Measurements from ENCODE around the gene HPCAL1.
"Not testable (repeated sequence)": the region's sequence is repeated elsewhere in the genome, so short reads cannot be mapped to it uniquely, and the experiment has no call there.

The HPCAL1 gene

DNA sequence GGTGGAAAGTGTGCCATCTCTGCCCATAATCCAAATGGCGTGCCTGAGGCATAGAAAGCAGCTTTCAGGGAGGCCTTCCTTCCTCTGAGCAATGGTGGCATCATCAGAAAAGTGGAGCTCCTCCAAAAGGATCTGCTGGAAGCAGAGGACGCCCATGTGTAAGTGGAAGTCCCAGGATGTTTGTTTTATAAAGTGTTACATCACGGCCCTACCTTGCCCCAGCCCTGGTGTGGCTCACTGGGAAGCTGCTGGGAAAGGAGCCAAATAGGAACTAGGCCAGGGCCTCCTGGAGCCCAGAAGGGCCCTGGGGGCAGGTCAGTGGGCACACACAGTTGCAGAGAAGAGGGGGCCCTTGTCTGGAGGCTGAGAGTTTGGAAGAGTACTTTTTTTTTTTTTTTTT lies 149.6 kb downstream of the HPCAL1 start:
- DNase-seq (no peak), ATAC-seq (replicated peaks) (no peak)
- Mint-ChIP-seq H3K9me3 (no peaks in the 10 kb centered on the region), H3K27ac (no peak overlapping the region), H3K4me3 (no peak overlapping the region), H3K36me3 (ENCODE audit: insufficient read depth) (peaks cover 24% of the 10 kb centered on the region), H3K27me3 (no peaks in the 10 kb centered on the region), H3K4me1 (ENCODE audit: low read depth in 2 of 2) (peaks cover 6 to 8% of the 10 kb centered on the region in 2 donors)

- no peak for ATAC-seq (replicated peaks)
- Mint-ChIP-seq H3K36me3 (ENCODE audit: insufficient read depth) (peaks cover 17% of the 10 kb centered on the region), H3K27me3 (peaks cover 0 to 1% of the 10 kb centered on the region in 2 donors), H3K27ac (peak overlapping the region in 1 of 2 donors; percentile 46), H3K4me1 (ENCODE audit: low read depth in 2 of 2) (peaks cover 4 to 5% of the 10 kb centered on the region in 2 donors), H3K9me3 (no peaks in the 10 kb centered on the region), H3K4me3 (no peak overlapping the region)
- DNase-seq: no peak
Measured at GRCh38 chr2:10452956-10453904, 150.5 kb downstream of the HPCAL1 start.

DNA sequence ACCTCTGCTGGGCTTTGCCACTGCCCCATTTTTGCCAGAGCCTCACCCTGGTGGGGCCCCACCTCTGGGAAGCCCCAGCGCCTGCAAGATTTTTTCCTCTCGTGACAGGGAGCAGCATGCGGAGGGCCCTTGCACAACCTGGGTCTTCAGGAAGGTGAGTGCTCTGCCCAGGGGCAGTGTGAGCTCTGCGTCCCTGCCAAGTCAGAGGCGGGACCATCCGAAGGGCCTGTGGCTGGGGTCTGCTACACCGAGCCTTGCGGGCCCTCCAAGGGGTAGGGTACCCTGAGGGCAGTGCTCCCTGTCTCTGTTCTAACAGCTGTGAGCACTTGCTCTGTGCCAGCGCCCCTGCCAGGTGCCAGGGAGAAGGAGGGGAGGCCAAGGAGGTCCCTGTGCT lies 151.2 kb downstream of the HPCAL1 start:
- H3K36me3 Mint-ChIP-seq (ENCODE audit: insufficient read depth): peaks cover 10% of the 10 kb centered on the region
- H3K27ac Mint-ChIP-seq: peak overlapping the region in 1 of 2 donors; percentile 46
- H3K9me3 Mint-ChIP-seq: no peaks in the 10 kb centered on the region
- no peak for ATAC-seq (replicated peaks)
- no peak for DNase-seq
- H3K4me3 Mint-ChIP-seq: no peak overlapping the region
- peaks cover 3 to 8% of the 10 kb centered on the region in 2 donors for H3K27me3 Mint-ChIP-seq
- H3K4me1 Mint-ChIP-seq (ENCODE audit: low read depth in 2 of 2): peaks cover 6% of the 10 kb centered on the region in 2 donors

DNA sequence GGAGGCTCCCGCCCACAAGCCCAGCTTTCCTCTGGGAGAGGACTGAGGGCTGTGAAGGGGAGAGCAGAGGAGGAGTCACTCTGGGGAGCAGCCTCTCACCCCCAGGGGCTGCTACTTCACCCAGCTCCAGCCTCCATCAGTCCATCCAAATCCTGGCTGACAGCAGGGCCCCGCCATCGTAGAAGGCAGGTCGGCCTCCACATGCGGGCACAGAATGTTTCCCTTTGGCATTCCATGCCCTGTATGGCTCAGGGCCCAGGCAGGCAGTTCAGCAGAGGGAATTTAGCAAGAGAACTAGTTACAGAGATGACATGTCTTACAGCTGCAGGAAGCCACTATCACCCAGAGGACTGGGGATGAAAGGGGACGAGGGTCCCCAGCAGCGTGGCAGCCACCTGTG lies 151.8 kb downstream of the HPCAL1 start:
- ATAC-seq (replicated peaks) (no peak), DNase-seq (no peak)
- H3K36me3 Mint-ChIP-seq (ENCODE audit: insufficient read depth): peaks cover 6% of the 10 kb centered on the region
- peaks cover 7 to 12% of the 10 kb centered on the region in 2 donors for H3K27me3 Mint-ChIP-seq
- H3K4me3 Mint-ChIP-seq: no peak overlapping the region
- H3K27ac Mint-ChIP-seq: peak overlapping the region in 1 of 2 donors; percentile 46
- H3K4me1 Mint-ChIP-seq (ENCODE audit: low read depth in 2 of 2): peaks cover 4 to 6% of the 10 kb centered on the region in 2 donors
- no peaks in the 10 kb centered on the region for H3K9me3 Mint-ChIP-seq

GRCh38 chr2:10457195-10457594 lies 154.5 kb downstream of the HPCAL1 start:
- not testable (repeated sequence) for H3K4me1 Mint-ChIP-seq (ENCODE audit: low read depth in 2 of 2); ATAC-seq (replicated peaks)
- peaks cover 7 to 28% of the 10 kb centered on the region in 2 donors for H3K27me3 Mint-ChIP-seq

DNA sequence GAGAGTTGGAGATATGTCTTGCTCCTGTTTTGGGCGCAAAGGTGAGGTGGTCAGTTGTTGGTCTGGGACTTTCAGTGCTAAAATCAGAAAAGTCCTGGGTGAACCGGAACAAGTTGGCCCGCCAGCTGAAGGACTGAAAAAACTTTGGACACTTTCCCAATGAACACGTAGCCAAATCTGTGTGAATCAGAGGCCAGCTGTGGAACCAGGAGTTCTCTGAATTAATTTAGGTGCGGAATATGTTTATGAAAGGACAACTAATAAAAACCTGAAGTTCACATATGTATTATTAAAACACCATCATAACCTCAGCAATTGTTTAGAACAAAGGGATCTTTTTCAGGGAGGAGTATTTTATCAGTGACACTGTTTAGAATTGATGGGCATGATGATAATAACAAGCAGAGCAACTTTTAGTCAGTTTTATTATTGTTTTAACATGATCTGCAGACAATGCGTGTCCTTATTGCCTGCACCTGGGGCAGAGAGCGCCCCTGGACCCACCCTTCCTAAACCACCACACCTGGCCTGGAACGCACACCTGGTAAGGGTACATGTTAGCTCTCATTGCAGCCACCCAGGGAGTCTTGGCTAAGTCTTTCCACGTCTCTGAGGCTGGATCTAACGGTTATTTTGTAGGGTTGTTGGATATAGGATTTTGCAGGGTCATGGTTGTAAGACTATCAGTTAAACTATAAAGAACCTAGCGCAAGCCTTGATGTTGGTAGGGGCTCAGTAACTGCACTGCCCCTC lies 155.3 kb downstream of the HPCAL1 start:
- Mint-ChIP-seq H3K9me3 (no peaks in the 10 kb centered on the region), H3K36me3 (ENCODE audit: insufficient read depth) (no peaks in the 10 kb centered on the region), H3K27ac (no peak overlapping the region), H3K27me3 (peaks cover 7 to 32% of the 10 kb centered on the region in 2 donors), H3K4me3 (no peak overlapping the region), H3K4me1 (ENCODE audit: low read depth in 2 of 2) (peaks cover 2 to 4% of the 10 kb centered on the region in 2 donors)
- ATAC-seq (replicated peaks): no peak
- DNase-seq: no peak

More at GRCh38 chr2:10457195-10457594, 154.5 kb downstream of the HPCAL1 start:
- H3K36me3 Mint-ChIP-seq (ENCODE audit: insufficient read depth); H3K4me3 Mint-ChIP-seq; H3K27ac Mint-ChIP-seq; H3K9me3 Mint-ChIP-seq; DNase-seq: not testable (repeated sequence)

DNA sequence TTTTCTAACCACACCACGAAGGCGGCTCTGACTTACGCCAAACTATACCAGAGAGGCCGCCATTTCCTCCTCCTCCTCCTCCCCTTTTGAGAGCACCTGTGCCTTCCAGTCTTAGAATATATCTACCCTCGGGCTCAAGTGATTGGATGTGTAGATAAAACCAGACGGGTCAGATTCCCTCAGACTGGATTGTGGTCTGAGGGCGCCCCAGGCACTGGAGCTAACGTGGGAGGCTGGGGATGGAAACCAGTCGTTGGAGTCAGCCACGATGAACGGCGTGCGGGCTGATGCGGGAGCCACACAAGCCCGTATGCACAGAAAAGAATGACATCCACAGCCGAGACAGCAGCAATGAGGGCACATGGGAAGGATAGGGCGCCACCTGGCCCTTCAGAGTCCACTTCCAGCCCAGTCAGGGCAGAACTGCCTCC lies 157.7 kb downstream of the HPCAL1 start:
- peaks cover 7 to 32% of the 10 kb centered on the region in 2 donors for H3K27me3 Mint-ChIP-seq
- H3K27ac Mint-ChIP-seq: no peak overlapping the region
- no peak for DNase-seq
- H3K4me1 Mint-ChIP-seq (ENCODE audit: low read depth in 2 of 2): peaks cover 2 to 4% of the 10 kb centered on the region in 2 donors
- H3K4me3 Mint-ChIP-seq: no peak overlapping the region
- ATAC-seq (replicated peaks): no peak
- no peaks in the 10 kb centered on the region for H3K36me3 Mint-ChIP-seq (ENCODE audit: insufficient read depth)
- no peaks in the 10 kb centered on the region for H3K9me3 Mint-ChIP-seq

- H3K9me3 Mint-ChIP-seq: no peaks in the 10 kb centered on the region
- DNase-seq: no peak
Measured at GRCh38 chr2:10462178-10463083, 159.7 kb downstream of the HPCAL1 start.

GRCh38 chr2:10465910-10466309 lies 163.2 kb downstream of the HPCAL1 start:
- H3K27me3 Mint-ChIP-seq: peaks cover 0 to 44% of the 10 kb centered on the region in 2 donors
- H3K4me3 Mint-ChIP-seq: no peak overlapping the region
- no peaks in the 10 kb centered on the region for H3K9me3 Mint-ChIP-seq
- H3K27ac Mint-ChIP-seq: no peak overlapping the region
- ATAC-seq (replicated peaks) (no peak), DNase-seq (no peak)
- H3K4me1 Mint-ChIP-seq (ENCODE audit: low read depth in 2 of 2): no peaks in the 10 kb centered on the region
- H3K36me3 Mint-ChIP-seq (ENCODE audit: insufficient read depth): no peaks in the 10 kb centered on the region

More at GRCh38 chr2:10462178-10463083, 159.7 kb downstream of the HPCAL1 start:
- H3K4me3 Mint-ChIP-seq: no peak overlapping the region
- H3K27me3 Mint-ChIP-seq: peaks cover 7 to 43% of the 10 kb centered on the region in 2 donors
- H3K4me1 Mint-ChIP-seq (ENCODE audit: low read depth in 2 of 2): peaks cover 2 to 4% of the 10 kb centered on the region in 2 donors
- no peaks in the 10 kb centered on the region for H3K36me3 Mint-ChIP-seq (ENCODE audit: insufficient read depth)
- no peak overlapping the region for H3K27ac Mint-ChIP-seq
- ATAC-seq (replicated peaks): no peak

- Mint-ChIP-seq H3K9me3 (no peaks in the 10 kb centered on the region), H3K36me3 (ENCODE audit: insufficient read depth) (no peaks in the 10 kb centered on the region), H3K4me3 (no peak overlapping the region), H3K27ac (no peak overlapping the region), H3K4me1 (ENCODE audit: low read depth in 2 of 2) (no peaks in the 10 kb centered on the region), H3K27me3 (peaks cover 0 to 39% of the 10 kb centered on the region in 2 donors)
- no peak for ATAC-seq (replicated peaks)
- DNase-seq: no peak
Measured at GRCh38 chr2:10466801-10467200, 164.1 kb downstream of the HPCAL1 start.

- ATAC-seq (replicated peaks): no peak
- DNase-seq: no peak
- H3K4me1 Mint-ChIP-seq (ENCODE audit: low read depth in 2 of 2): no peaks in the 10 kb centered on the region
- H3K27ac Mint-ChIP-seq: no peak overlapping the region
- no peak overlapping the region for H3K4me3 Mint-ChIP-seq
- H3K36me3 Mint-ChIP-seq (ENCODE audit: insufficient read depth): no peaks in the 10 kb centered on the region
- H3K27me3 Mint-ChIP-seq: peaks cover 0 to 33% of the 10 kb centered on the region in 2 donors
- no peaks in the 10 kb centered on the region for H3K9me3 Mint-ChIP-seq
Measured at GRCh38 chr2:10467401-10467800, 164.7 kb downstream of the HPCAL1 start.

DNA sequence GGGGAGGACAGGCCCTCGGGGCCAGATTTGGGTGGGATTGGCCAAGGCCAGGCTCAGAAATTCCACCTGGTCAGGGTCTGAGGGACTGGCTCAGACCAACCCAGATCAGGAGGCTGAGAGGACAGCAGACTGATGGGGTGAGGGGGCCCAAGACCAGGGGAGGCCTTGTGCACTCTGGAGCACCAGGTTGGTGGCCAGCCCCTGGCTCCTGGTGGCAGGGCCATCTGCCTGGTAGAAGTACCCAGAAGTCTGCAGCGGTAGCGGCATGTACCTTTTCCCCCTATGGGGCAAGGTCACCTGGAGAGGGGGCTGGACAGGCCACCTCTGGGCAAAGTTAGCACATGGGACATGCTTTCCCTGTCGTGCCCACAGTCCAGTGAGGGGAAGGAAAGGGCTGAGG lies 166.6 kb downstream of the HPCAL1 start:
- Mint-ChIP-seq H3K9me3 (no peaks in the 10 kb centered on the region), H3K36me3 (ENCODE audit: insufficient read depth) (no peaks in the 10 kb centered on the region), H3K4me1 (ENCODE audit: low read depth in 2 of 2) (no peaks in the 10 kb centered on the region), H3K4me3 (no peak overlapping the region), H3K27me3 (peaks cover 0 to 30% of the 10 kb centered on the region in 2 donors), H3K27ac (no peak overlapping the region)
- no peak for DNase-seq
- no peak for ATAC-seq (replicated peaks)
